HepG2 (cell line): ENCODE results near the gene PSEN2. TPM values are rescaled to one million over a fixed set of nuclear protein-coding genes. Genes with fewer than 3 reads are reported as not detected.

Experiments used
- ATAC-seq: fragments of 200-7000 bp; cut with Tn5 transposase; 3 replicates; pipeline ENCODE4 v1.9.1; 2020; ENCODE audit warnings: mild to moderate bottlenecking, moderate library complexity
- BruUV-seq: library from RNA; stranded (reverse); fragments of 400-500 nt; replicated peaks from 2 replicates; lab custom pipeline; 2021; lab: Mats Ljungman, UMichigan
- CTCF ChIA-PET: fragments of 300-600 bp; formaldehyde crosslinking; extraction: SDS; loops from one replicate; lab custom pipeline; 2021; ENCODE audit warnings: low total read pairs, inconsistent platforms, low intra/inter-chr PET ratio; lab: Yijun Ruan, JAX
- POLR2A ChIA-PET: fragments of 350-600 bp; sonication (Branson Sonifier 250); formaldehyde crosslinking; loops from one replicate; lab custom pipeline; 2020; ENCODE audit warnings: antibody characterized with exemption, inconsistent platforms; lab: Yijun Ruan, JAX
- DNase-seq: peaks from one replicate; pipeline ENCODE4 v3.0.0-alpha.2; 2015; ENCODE audit warnings: low spot score
- FAIRE-seq: peaks from 3 replicates; lab custom pipeline; 2011; peaks lifted over from hg19 to GRCh38; lab: Jason Lieb, UNC
- H2AFZ ChIP-seq: one replicate; pipeline ENCODE4 v1.6.1; 2011; ENCODE audit warnings: low read length, inconsistent platforms
- H3K27ac ChIP-seq: fragments of 300-600 bp; 3 replicates; pipeline ENCODE4 v1.8.0; 2011; ENCODE audit warnings: mixed run types, mild to moderate bottlenecking, mixed read lengths, low read length, inconsistent platforms; ENCODE audit not compliant: insufficient read depth; ENCODE audit errors: extremely low read length
- H3K27me3 ChIP-seq, 2 experiments: fragments of 200-600 bp in 1 of 2; 2 replicates in 1 of 2; 3 replicates in 1 of 2; pipeline versions ENCODE4 v1.6.0 to v1.8.0; 2011; ENCODE audit warnings: low read length in 2 of 2, mild to moderate bottlenecking in 2 of 2, moderate library complexity in 2 of 2, inconsistent platforms in 1 of 2; ENCODE audit not compliant: insufficient read depth in 2 of 2, control insufficient read depth in 1 of 2
- H3K36me3 ChIP-seq, 2 experiments: fragments of 200-600 bp in 1 of 2; replicated peaks in 1 of 2; 2 replicates in 1 of 2; 3 replicates in 1 of 2; pipeline versions ENCODE4 v1.5.1 to v1.8.0; 2011; ENCODE audit warnings: low read length in 2 of 2, inconsistent platforms in 1 of 2; ENCODE audit not compliant: insufficient read depth in 2 of 2, control insufficient read depth in 1 of 2
- H3K4me1 ChIP-seq: 2 replicates; pipeline ENCODE4 v1.5.1; 2012; ENCODE audit warnings: low read length, inconsistent platforms; ENCODE audit not compliant: insufficient read depth
- H3K4me2 ChIP-seq: 2 replicates; pipeline ENCODE4 v1.6.0; 2011; ENCODE audit warnings: low read depth, low read length, inconsistent platforms
- H3K4me3 ChIP-seq, 3 experiments: fragments of 200-600 bp in 1 of 3; sonication (generic), shearing (Covaris generic) in 1 of 3; replicated peaks in 1 of 3; 2 replicates each; pipeline ENCODE4 v1.5.1; 2011 to 2016; ENCODE audit warnings: low read length in 3 of 3, inconsistent platforms in 2 of 3, low read depth in 2 of 3, mild to moderate bottlenecking in 2 of 3, control low read depth in 1 of 3, mixed read lengths in 1 of 3; ENCODE audit not compliant: insufficient read depth in 1 of 3
- H3K79me2 ChIP-seq: one replicate; pipeline ENCODE4 v1.6.1; 2011; ENCODE audit warnings: low read length, inconsistent platforms; ENCODE audit not compliant: insufficient read depth
- H3K9ac ChIP-seq: 2 replicates; pipeline ENCODE4 v1.6.0; 2011; ENCODE audit warnings: mild to moderate bottlenecking, low read depth, low read length, inconsistent platforms; ENCODE audit not compliant: insufficient read depth
- H3K9me3 ChIP-seq: 2 replicates; pipeline ENCODE4 v1.5.1; 2012; ENCODE audit warnings: mild to moderate bottlenecking, low read length
- H4K20me1 ChIP-seq: 2 replicates; pipeline ENCODE4 v1.6.0; 2011; ENCODE audit warnings: inconsistent platforms, mild to moderate bottlenecking, low read length, moderate library complexity; ENCODE audit not compliant: insufficient read depth
- CBFB ChIP-seq: sonication (generic); formaldehyde crosslinking; IDR thresholded peaks from 2 replicates; pipeline ENCODE4 v1.4.0; 2020; ENCODE audit warnings: missing genetic modification reagents
- DNMT3B ChIP-seq: conservative IDR thresholded peaks from 2 replicates; pipeline ENCODE4 v1.6.1; 2016; ENCODE audit warnings: missing biosample characterization, control low read depth
- GATAD1 ChIP-seq: IDR thresholded peaks from 2 replicates; pipeline ENCODE4 v1.6.1; 2016; ENCODE audit warnings: missing genetic modification reagents, missing compliant biosample characterization
- HMG20A ChIP-seq: IDR thresholded peaks from 2 replicates; pipeline ENCODE4 v1.6.1; 2016; ENCODE audit warnings: borderline replicate concordance
- IKZF1 ChIP-seq: fragments of 450-650 bp; IDR thresholded peaks from 2 replicates; pipeline ENCODE4 v1.7.1; 2016
- RNF2 ChIP-seq: fragments of 450-650 bp; conservative IDR thresholded peaks from 2 replicates; pipeline ENCODE4 v1.6.1; 2016; ENCODE audit warnings: low read depth
- THAP11 ChIP-seq: IDR thresholded peaks from 2 replicates; pipeline ENCODE4 v1.6.1; 2016; ENCODE audit warnings: missing biosample characterization, missing genetic modification reagents
- ZNF234 ChIP-seq: sonication (generic); formaldehyde crosslinking; conservative IDR thresholded peaks from 2 replicates; pipeline ENCODE4 v1.5.1; 2020; ENCODE audit warnings: mild to moderate bottlenecking, missing genetic modification reagents
- ZNF614 ChIP-seq: IDR thresholded peaks from 2 replicates; pipeline ENCODE4 v1.6.1; 2018; ENCODE audit warnings: missing biosample characterization, missing genetic modification reagents, inconsistent platforms, borderline replicate concordance
- ZNF83 ChIP-seq: sonication (generic); formaldehyde crosslinking; IDR thresholded peaks from 2 replicates; pipeline ENCODE4 v1.4.0; 2020; ENCODE audit warnings: missing genetic modification reagents, mild to moderate bottlenecking, borderline replicate concordance
- WGBS: methylation state at CpG from one replicate; pipeline ENCODE4 v1.1.6; 2017; ENCODE audit warnings: low lambda C conversion rate; 5-methylcytosine and 5-hydroxymethylcytosine counted together
- in situ Hi-C: cut with HindIII; loops from 2 replicates; pipeline ENCODE4 v1.10.0; 2017; ENCODE audit warnings: low pct_unique_long_range_greater_than_20kb; ENCODE audit not compliant: extremely low pct_ligation_motif_present
- intact Hi-C: fragments of 100-400 bp; cut with micrococcal nuclease; formaldehyde crosslinking; loops from one replicate; pipeline ENCODE4 v1.10.0; 2022; ENCODE audit not compliant: unreplicated experiment
- polyA plus RNA-seq, 8 experiments: library from polyadenylated mRNA; depleted of rRNA in 3 of 8; stranded (reverse) in 7 of 8; unstranded in 1 of 8; fragments of >200 nt; fragmentation: Illumina TruSeq in 4 of 8; extraction: Trizol in 4 of 8; gene quantifications; 2 replicates each; pipeline versions ENCODE4 v1.2.1 to v1.2.3, GENCODE V29; 2011 to 2016; ENCODE audit warnings: low read depth in 4 of 8, missing spikeins in 1 of 8, mixed read lengths in 1 of 8; ENCODE audit not compliant: insufficient read depth in 1 of 8
- total RNA-seq, 5 experiments: library from RNA; depleted of rRNA; stranded (reverse); fragments of >200 nt; fragmentation: Illumina TruSeq; extraction: Trizol; gene quantifications; 2 replicates each; pipeline ENCODE4 v1.2.3, GENCODE V29; 2016; ENCODE audit warnings: low read depth in 1 of 5
- TF ChIP-seq, protein P1 (sequence below): sonication (generic); formaldehyde crosslinking; IDR thresholded peaks from 2 replicates; pipeline ENCODE4 v1.9.0; 2021; ENCODE audit warnings: missing genetic modification reagents, borderline replicate concordance
- TF ChIP-seq, protein P2 (sequence below): IDR thresholded peaks from 2 replicates; pipeline ENCODE4 v1.6.1; 2016; ENCODE audit warnings: low read depth
- TF ChIP-seq, protein P3 (sequence below): sonication (generic); formaldehyde crosslinking; IDR thresholded peaks from 2 replicates; pipeline ENCODE4 v1.4.0; 2020; ENCODE audit warnings: mild to moderate bottlenecking, missing genetic modification reagents
- TF ChIP-seq, protein P4 (sequence below): sonication (generic); formaldehyde crosslinking; IDR thresholded peaks from 2 replicates; pipeline ENCODE4 v1.5.1; 2020; ENCODE audit warnings: missing genetic modification reagents, mild to moderate bottlenecking, borderline replicate concordance
- TF ChIP-seq, protein P5 (sequence below): sonication (generic); formaldehyde crosslinking; IDR thresholded peaks from 2 replicates; pipeline ENCODE4 v1.8.0; 2022; ENCODE audit warnings: mild to moderate bottlenecking, missing genetic modification reagents, moderate library complexity
- TF ChIP-seq, protein P6 (sequence below): IDR thresholded peaks from 2 replicates; pipeline ENCODE4 v1.6.1; 2016
- TF ChIP-seq, protein P7 (sequence below): IDR thresholded peaks from 2 replicates; pipeline ENCODE4 v1.6.1; 2016; ENCODE audit warnings: missing compliant biosample characterization, missing genetic modification reagents, borderline replicate concordance

PSEN2 gene
- total and polyA plus RNA-seq, 2 of the 13 experiments (the other 11 are each of a cell fraction or from before 2014, with no cell fraction given), result 5.9 to 13.1 TPM

DNA sequence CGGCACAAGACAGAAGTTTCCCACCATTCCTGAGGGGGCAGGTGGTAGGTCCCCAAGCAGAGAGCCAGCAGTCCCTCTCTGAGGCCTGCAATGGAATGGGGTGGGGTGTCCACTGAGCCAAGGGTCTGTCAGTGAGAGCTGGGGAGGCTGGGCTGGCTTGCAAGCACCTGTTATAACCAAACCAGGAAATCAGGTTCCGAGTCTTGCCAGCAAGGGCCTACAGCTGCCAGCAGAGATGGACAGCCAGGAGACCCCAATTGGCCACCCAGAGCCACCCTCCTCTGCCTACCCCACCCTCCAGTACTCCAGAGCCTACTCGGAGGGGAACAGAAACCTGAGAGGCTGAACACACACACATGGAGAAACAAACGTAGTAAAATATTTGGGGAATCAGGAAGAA lies 32.2 kb downstream of the PSEN2 start:
- ATAC-seq (no peak), DNase-seq (no peak), FAIRE-seq (no peak)
- ChIA-PET POLR2A (no interaction called here), CTCF (no interaction called here)
- Histone ChIP-seq H4K20me1 (no peaks in the 10 kb centered on the region), H3K4me2 (no peak overlapping the region), H3K27ac (no peak overlapping the region), H3K79me2 (no peaks in the 10 kb centered on the region), H3K36me3 (no peaks in the 10 kb centered on the region), H3K27me3 (no peaks in the 10 kb centered on the region), H3K9me3 (no peaks in the 10 kb centered on the region), H2AFZ (no peak overlapping the region), H3K4me3 (no peak overlapping the region), H3K9ac (no peak overlapping the region), H3K4me1 (no peaks in the 10 kb centered on the region)
- intact Hi-C loops (no loop called here), in situ Hi-C loops (no loop called here)
- no TSS peak for BruUV-seq
- TF ChIP-seq, protein P1, sequence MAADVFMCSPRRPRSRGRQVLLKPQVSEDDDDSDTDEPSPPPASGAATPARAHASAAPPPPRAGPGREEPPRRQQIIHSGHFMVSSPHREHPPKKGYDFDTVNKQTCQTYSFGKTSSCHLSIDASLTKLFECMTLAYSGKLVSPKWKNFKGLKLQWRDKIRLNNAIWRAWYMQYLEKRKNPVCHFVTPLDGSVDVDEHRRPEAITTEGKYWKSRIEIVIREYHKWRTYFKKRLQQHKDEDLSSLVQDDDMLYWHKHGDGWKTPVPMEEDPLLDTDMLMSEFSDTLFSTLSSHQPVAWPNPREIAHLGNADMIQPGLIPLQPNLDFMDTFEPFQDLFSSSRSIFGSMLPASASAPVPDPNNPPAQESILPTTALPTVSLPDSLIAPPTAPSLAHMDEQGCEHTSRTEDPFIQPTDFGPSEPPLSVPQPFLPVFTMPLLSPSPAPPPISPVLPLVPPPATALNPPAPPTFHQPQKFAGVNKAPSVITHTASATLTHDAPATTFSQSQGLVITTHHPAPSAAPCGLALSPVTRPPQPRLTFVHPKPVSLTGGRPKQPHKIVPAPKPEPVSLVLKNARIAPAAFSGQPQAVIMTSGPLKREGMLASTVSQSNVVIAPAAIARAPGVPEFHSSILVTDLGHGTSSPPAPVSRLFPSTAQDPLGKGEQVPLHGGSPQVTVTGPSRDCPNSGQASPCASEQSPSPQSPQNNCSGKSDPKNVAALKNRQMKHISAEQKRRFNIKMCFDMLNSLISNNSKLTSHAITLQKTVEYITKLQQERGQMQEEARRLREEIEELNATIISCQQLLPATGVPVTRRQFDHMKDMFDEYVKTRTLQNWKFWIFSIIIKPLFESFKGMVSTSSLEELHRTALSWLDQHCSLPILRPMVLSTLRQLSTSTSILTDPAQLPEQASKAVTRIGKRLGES (CRISPR knock-in tag), result no peak
- TF ChIP-seq, protein P2, sequence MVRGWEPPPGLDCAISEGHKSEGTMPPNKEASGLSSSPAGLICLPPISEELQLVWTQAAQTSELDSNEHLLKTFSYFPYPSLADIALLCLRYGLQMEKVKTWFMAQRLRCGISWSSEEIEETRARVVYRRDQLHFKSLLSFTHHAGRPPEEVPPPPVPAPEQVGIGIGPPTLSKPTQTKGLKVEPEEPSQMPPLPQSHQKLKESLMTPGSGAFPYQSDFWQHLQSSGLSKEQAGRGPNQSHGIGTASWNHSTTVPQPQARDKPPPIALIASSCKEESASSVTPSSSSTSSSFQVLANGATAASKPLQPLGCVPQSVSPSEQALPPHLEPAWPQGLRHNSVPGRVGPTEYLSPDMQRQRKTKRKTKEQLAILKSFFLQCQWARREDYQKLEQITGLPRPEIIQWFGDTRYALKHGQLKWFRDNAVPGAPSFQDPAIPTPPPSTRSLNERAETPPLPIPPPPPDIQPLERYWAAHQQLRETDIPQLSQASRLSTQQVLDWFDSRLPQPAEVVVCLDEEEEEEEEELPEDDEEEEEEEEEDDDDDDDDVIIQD (CRISPR knock-in tag), result no peak
- TF ChIP-seq, protein P3, sequence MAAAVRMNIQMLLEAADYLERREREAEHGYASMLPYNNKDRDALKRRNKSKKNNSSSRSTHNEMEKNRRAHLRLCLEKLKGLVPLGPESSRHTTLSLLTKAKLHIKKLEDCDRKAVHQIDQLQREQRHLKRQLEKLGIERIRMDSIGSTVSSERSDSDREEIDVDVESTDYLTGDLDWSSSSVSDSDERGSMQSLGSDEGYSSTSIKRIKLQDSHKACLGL (CRISPR knock-in tag), result no peak
- no peak for TF ChIP-seq CBFB (CRISPR knock-in tag)
- TF ChIP-seq HMG20A (CRISPR knock-in tag), result no peak
- no peak for TF ChIP-seq GATAD1 (CRISPR knock-in tag)
- no peak for TF ChIP-seq ZNF83 (CRISPR knock-in tag)
- TF ChIP-seq, protein P4, sequence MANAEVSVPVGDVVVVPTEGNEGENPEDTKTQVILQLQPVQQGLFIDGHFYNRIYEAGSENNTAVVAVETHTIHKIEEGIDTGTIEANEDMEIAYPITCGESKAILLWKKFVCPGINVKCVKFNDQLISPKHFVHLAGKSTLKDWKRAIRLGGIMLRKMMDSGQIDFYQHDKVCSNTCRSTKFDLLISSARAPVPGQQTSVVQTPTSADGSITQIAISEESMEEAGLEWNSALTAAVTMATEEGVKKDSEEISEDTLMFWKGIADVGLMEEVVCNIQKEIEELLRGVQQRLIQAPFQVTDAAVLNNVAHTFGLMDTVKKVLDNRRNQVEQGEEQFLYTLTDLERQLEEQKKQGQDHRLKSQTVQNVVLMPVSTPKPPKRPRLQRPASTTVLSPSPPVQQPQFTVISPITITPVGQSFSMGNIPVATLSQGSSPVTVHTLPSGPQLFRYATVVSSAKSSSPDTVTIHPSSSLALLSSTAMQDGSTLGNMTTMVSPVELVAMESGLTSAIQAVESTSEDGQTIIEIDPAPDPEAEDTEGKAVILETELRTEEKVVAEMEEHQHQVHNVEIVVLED (CRISPR knock-in tag), result no peak
- no peak for TF ChIP-seq ZNF234 (CRISPR knock-in tag)
- TF ChIP-seq, protein P5, sequence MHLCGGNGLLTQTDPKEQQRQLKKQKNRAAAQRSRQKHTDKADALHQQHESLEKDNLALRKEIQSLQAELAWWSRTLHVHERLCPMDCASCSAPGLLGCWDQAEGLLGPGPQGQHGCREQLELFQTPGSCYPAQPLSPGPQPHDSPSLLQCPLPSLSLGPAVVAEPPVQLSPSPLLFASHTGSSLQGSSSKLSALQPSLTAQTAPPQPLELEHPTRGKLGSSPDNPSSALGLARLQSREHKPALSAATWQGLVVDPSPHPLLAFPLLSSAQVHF (CRISPR knock-in tag), result no peak
- TF ChIP-seq, protein P6, sequence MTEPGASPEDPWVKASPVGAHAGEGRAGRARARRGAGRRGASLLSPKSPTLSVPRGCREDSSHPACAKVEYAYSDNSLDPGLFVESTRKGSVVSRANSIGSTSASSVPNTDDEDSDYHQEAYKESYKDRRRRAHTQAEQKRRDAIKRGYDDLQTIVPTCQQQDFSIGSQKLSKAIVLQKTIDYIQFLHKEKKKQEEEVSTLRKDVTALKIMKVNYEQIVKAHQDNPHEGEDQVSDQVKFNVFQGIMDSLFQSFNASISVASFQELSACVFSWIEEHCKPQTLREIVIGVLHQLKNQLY (CRISPR knock-in tag), result no peak
- no peak for TF ChIP-seq IKZF1
- TF ChIP-seq, protein P7, sequence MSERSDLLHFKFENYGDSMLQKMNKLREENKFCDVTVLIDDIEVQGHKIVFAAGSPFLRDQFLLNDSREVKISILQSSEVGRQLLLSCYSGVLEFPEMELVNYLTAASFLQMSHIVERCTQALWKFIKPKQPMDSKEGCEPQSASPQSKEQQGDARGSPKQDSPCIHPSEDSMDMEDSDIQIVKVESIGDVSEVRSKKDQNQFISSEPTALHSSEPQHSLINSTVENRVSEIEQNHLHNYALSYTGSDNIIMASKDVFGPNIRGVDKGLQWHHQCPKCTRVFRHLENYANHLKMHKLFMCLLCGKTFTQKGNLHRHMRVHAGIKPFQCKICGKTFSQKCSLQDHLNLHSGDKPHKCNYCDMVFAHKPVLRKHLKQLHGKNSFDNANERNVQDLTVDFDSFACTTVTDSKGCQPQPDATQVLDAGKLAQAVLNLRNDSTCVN (CRISPR knock-in tag), result no peak
- TF ChIP-seq RNF2, result no peak
- TF ChIP-seq ZNF614, result no peak
- TF ChIP-seq THAP11, result no peak
- no peak for TF ChIP-seq DNMT3B (CRISPR knock-in tag)
- WGBS, result 94% methylated on average over 3 of the region's 4 CpGs
